ENCODE results near the gene PRR5L.

DNA sequence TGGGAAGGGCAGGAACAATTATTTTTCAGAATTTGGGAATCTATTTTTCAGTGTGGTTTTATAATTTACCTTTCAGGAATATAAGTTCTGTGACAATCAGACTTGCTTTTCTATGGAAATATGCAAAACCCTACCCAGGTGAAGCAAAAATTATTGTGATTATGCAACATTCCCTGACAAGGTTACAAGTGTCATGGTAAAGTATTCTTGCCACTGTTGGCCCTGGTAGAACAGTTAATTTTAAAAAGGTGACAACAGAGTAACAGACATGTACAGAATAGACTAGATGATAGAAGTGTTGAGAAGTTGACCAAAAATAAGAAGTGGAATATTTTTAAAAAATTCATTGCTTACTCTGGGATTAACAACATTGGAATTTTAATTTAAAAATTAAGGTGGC lies 184.7 kb downstream of the PRR5L start:
- TF ChIP-seq, protein P1, sequence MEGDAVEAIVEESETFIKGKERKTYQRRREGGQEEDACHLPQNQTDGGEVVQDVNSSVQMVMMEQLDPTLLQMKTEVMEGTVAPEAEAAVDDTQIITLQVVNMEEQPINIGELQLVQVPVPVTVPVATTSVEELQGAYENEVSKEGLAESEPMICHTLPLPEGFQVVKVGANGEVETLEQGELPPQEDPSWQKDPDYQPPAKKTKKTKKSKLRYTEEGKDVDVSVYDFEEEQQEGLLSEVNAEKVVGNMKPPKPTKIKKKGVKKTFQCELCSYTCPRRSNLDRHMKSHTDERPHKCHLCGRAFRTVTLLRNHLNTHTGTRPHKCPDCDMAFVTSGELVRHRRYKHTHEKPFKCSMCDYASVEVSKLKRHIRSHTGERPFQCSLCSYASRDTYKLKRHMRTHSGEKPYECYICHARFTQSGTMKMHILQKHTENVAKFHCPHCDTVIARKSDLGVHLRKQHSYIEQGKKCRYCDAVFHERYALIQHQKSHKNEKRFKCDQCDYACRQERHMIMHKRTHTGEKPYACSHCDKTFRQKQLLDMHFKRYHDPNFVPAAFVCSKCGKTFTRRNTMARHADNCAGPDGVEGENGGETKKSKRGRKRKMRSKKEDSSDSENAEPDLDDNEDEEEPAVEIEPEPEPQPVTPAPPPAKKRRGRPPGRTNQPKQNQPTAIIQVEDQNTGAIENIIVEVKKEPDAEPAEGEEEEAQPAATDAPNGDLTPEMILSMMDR (IDR thresholded peaks at IDR 0.05): no peak
- no peak for TF ChIP-seq POLR2A (IDR thresholded peaks at IDR 0.05)
